ENCODE measurements around the gene CHI3L1.

- TF ChIP-seq EZH2phosphoT487 (IDR thresholded peaks at IDR 0.05; ENCODE audit: insufficient read depth, low read depth): no peak
- no peak for TF ChIP-seq EZH2 (IDR thresholded peaks at IDR 0.05; ENCODE audit: insufficient read depth, poor library complexity, severe bottlenecking)
These were observed 44.4 kb downstream of the CHI3L1 start for GRCh38 chr1:203142124-203142523.

All from GM23248 (cell line).